GM23338 (cell line): ENCODE results near the gene UBE2R2.

Source experiments
- CREB1 ChIP-seq: fragments of 250-450 bp; sonication (Bioruptor Pico); IDR thresholded peaks from 2 replicates; pipeline ENCODE4 v1.5.0; 2020; ENCODE audit warnings: low read depth, mild to moderate bottlenecking, moderate library complexity
- EZH2 ChIP-seq: fragments of 200-600 bp; sonication (generic); IDR thresholded peaks from one replicate; pipeline ENCODE4 v1.8.0; 2017; ENCODE audit warnings: antibody characterized with exemption, mild to moderate bottlenecking, low read depth; ENCODE audit not compliant: unreplicated experiment
- EZH2phosphoT487 ChIP-seq: fragments of 200-600 bp; sonication (generic); IDR thresholded peaks from one replicate; pipeline ENCODE4 v1.8.1; 2018; ENCODE audit warnings: antibody characterized with exemption; ENCODE audit not compliant: unreplicated experiment
- POLR2AphosphoS5 ChIP-seq: IDR thresholded peaks from 2 replicates; pipeline ENCODE4 v1.6.1; 2016; ENCODE audit warnings: antibody characterized with exemption, low read depth
- ZNF114 ChIP-seq: fragments of 250-450 bp; sonication (Bioruptor Pico); IDR thresholded peaks from 2 replicates; pipeline ENCODE4 v1.5.0; 2020; ENCODE audit warnings: mild to moderate bottlenecking, moderate library complexity
- TF ChIP-seq, protein P1 (sequence below): IDR thresholded peaks from one replicate; pipeline ENCODE4 v1.6.1; 2018; ENCODE audit warnings: antibody characterized with exemption; ENCODE audit not compliant: unreplicated experiment
- TF ChIP-seq, protein P2 (sequence below), 2 experiments: fragments of 200-600 bp in 1 of 2; sonication (generic) in 1 of 2; conservative IDR thresholded peaks; 2 replicates each; pipeline versions ENCODE4 v1.5.1 to v1.6.1; 2016 to 2017; ENCODE audit warnings: antibody characterized with exemption in 2 of 2, low read depth in 2 of 2, mild to moderate bottlenecking in 2 of 2, moderate library complexity in 1 of 2

DNA sequence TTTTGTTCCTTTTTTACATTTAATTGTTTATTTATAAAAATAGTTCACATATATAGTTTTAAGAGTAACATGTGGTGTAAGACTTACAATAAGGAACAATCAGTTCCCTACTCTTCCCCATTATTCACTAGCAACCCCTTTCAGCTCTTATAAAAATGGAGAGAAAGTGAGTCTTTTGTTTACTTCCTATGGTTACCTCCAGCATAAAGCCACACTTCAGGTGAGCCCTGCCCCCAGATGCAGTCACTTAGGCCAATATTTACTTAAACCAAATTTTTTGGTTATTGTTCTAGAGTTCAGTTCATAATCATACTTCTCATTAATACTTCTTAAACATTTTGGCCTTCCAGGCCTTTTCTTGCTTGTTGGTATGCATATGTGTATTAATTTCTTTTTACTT is 33.7 kb downstream of the UBE2R2 start:
- TF ChIP-seq, protein P1, sequence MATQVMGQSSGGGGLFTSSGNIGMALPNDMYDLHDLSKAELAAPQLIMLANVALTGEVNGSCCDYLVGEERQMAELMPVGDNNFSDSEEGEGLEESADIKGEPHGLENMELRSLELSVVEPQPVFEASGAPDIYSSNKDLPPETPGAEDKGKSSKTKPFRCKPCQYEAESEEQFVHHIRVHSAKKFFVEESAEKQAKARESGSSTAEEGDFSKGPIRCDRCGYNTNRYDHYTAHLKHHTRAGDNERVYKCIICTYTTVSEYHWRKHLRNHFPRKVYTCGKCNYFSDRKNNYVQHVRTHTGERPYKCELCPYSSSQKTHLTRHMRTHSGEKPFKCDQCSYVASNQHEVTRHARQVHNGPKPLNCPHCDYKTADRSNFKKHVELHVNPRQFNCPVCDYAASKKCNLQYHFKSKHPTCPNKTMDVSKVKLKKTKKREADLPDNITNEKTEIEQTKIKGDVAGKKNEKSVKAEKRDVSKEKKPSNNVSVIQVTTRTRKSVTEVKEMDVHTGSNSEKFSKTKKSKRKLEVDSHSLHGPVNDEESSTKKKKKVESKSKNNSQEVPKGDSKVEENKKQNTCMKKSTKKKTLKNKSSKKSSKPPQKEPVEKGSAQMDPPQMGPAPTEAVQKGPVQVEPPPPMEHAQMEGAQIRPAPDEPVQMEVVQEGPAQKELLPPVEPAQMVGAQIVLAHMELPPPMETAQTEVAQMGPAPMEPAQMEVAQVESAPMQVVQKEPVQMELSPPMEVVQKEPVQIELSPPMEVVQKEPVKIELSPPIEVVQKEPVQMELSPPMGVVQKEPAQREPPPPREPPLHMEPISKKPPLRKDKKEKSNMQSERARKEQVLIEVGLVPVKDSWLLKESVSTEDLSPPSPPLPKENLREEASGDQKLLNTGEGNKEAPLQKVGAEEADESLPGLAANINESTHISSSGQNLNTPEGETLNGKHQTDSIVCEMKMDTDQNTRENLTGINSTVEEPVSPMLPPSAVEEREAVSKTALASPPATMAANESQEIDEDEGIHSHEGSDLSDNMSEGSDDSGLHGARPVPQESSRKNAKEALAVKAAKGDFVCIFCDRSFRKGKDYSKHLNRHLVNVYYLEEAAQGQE = no peak
- no peak for TF ChIP-seq POLR2AphosphoS5
- TF ChIP-seq, protein P2, sequence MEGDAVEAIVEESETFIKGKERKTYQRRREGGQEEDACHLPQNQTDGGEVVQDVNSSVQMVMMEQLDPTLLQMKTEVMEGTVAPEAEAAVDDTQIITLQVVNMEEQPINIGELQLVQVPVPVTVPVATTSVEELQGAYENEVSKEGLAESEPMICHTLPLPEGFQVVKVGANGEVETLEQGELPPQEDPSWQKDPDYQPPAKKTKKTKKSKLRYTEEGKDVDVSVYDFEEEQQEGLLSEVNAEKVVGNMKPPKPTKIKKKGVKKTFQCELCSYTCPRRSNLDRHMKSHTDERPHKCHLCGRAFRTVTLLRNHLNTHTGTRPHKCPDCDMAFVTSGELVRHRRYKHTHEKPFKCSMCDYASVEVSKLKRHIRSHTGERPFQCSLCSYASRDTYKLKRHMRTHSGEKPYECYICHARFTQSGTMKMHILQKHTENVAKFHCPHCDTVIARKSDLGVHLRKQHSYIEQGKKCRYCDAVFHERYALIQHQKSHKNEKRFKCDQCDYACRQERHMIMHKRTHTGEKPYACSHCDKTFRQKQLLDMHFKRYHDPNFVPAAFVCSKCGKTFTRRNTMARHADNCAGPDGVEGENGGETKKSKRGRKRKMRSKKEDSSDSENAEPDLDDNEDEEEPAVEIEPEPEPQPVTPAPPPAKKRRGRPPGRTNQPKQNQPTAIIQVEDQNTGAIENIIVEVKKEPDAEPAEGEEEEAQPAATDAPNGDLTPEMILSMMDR (conservative IDR thresholded peaks at IDR 0.05; ENCODE audit: low read depth in 2 of 2) = no peak
- no peak for TF ChIP-seq ZNF114 (CRISPR knock-in tag)
- no peak for TF ChIP-seq EZH2
- TF ChIP-seq EZH2phosphoT487 = no peak
- TF ChIP-seq CREB1 = no peak
